Measurements from ENCODE around the gene C11orf21. TPM values are rescaled to one million over a fixed set of nuclear protein-coding genes. Genes with fewer than 3 reads are reported as not detected.
A peak's percentile ranks its signal among the peaks of the same experiment; 100 is the strongest.

C11orf21 gene
- total RNA-seq, 4 donors from 2014 or later = 1.1 to 2.8 (median 1.2) TPM

- no peak for DNase-seq (ENCODE audit: low spot score)
- ATAC-seq (ENCODE audit: low FRiP score) = no peak
- no peak for TF ChIP-seq CTCF (IDR thresholded peaks at IDR 0.05)
These were observed 35.0 kb downstream of the C11orf21 start for GRCh38 chr11:2266586-2267305.

- peak; percentile 20 for DNase-seq (ENCODE audit: low spot score)
- ATAC-seq (ENCODE audit: low FRiP score) = no peak
- TF ChIP-seq CTCF (IDR thresholded peaks at IDR 0.05) = no peak
These were observed 35.7 kb downstream of the C11orf21 start for GRCh38 chr11:2265854-2266585.

GRCh38 chr11:2265396-2265795 is 36.3 kb downstream of the C11orf21 start:
- TF ChIP-seq CTCF (IDR thresholded peaks at IDR 0.05) = no peak
- ATAC-seq (ENCODE audit: low FRiP score) (no peak), DNase-seq (ENCODE audit: low spot score) (peak; percentile 14)

GRCh38 chr11:2264366-2265053 is 37.2 kb downstream of the C11orf21 start:
- DNase-seq (ENCODE audit: low spot score) (no peak), ATAC-seq (ENCODE audit: low FRiP score) (no peak)
- TF ChIP-seq CTCF (IDR thresholded peaks at IDR 0.05) = no peak

- no peak for TF ChIP-seq CTCF (IDR thresholded peaks at IDR 0.05)
- ATAC-seq (ENCODE audit: low FRiP score) (no peak), DNase-seq (ENCODE audit: low spot score) (no peak)
These were observed 37.9 kb downstream of the C11orf21 start for GRCh38 chr11:2263724-2264360.

GRCh38 chr11:2263071-2263565 is 38.6 kb downstream of the C11orf21 start:
- TF ChIP-seq CTCF (IDR thresholded peaks at IDR 0.05) = no peak
- ATAC-seq (ENCODE audit: low FRiP score) = no peak
- no peak for DNase-seq (ENCODE audit: low spot score)

Data from omental fat pad (tissue), 4 donors.